WTC11 (cell line): ENCODE measurements around the gene SLC35D1.

Source experiments
- ARID4B ChIP-seq: sonication (generic); formaldehyde crosslinking; IDR thresholded peaks from 2 replicates; pipeline ENCODE4 v1.8.0; 2023; ENCODE audit warnings: missing genetic modification reagents, mild to moderate bottlenecking, borderline replicate concordance
- ATF6 ChIP-seq: sonication (generic); formaldehyde crosslinking; IDR thresholded peaks from 2 replicates; pipeline ENCODE4 v1.8.1; 2023; ENCODE audit warnings: mild to moderate bottlenecking, missing genetic modification reagents
- CTCF ChIP-seq: fragments of 200-600 bp; IDR thresholded peaks from 2 replicates; pipeline ENCODE4 v1.8.0; 2022; ENCODE audit warnings: antibody characterized with exemption
- MAX ChIP-seq: sonication (generic); formaldehyde crosslinking; IDR thresholded peaks from 2 replicates; pipeline ENCODE4 v1.8.0; 2022; ENCODE audit warnings: mild to moderate bottlenecking, missing genetic modification reagents

DNA sequence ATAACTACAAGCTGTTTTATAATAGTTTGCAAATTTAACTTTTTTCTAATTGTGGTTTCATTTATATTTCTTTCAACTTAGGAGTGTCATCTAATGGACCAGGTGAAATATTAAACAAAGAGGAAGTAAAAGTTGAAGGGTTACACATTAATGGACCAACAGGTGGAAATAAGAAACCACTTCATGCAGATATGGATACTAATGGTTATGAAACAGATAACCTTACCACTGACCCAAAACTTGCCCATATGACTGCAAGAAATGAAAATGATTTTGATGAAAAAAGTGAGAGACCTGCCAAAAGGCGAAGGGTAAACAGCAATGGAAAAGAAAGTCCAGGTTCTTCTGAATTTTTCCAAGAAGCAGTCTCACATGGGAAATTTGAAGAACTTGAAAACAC lies 69.5 kb downstream of the SLC35D1 start:
- TF ChIP-seq MAX (no peak), ATF6 (CRISPR knock-in tag) (no peak), ARID4B (CRISPR knock-in tag) (no peak), CTCF (no peak)
